GM23248 (cell line): ENCODE data around the gene JHY. TPM values are rescaled to one million over a fixed set of nuclear protein-coding genes. Genes with fewer than 3 reads are reported as not detected.

ENCODE experiments used
- DNase-seq: peaks from one replicate; pipeline ENCODE4 v3.0.0-alpha.2; 2015
- H2AFZ ChIP-seq: fragments of 200-600 bp; sonication (generic); 2 replicates; pipeline ENCODE4 v1.6.1; 2016; ENCODE audit warnings: antibody characterized with exemption
- H3F3A ChIP-seq: fragments of 200-600 bp; sonication (generic); 2 replicates; pipeline ENCODE4 v1.6.1; 2016; ENCODE audit warnings: mild to moderate bottlenecking, antibody characterized with exemption, mixed run types; ENCODE audit not compliant: insufficient read depth
- H3K27ac ChIP-seq: fragments of 200-600 bp; sonication (generic); 2 replicates; pipeline ENCODE4 v1.5.1; 2016; ENCODE audit warnings: mild to moderate bottlenecking
- H3K27me3 ChIP-seq: fragments of 200-600 bp; sonication (generic); replicated peaks from 2 replicates; pipeline ENCODE4 v1.6.1; 2016; ENCODE audit warnings: mild to moderate bottlenecking; ENCODE audit not compliant: insufficient read depth
- H3K36me3 ChIP-seq: fragments of 200-600 bp; sonication (generic); 2 replicates; pipeline ENCODE4 v1.6.1; 2016; ENCODE audit warnings: low read depth, mild to moderate bottlenecking
- H3K4me1 ChIP-seq: fragments of 200-600 bp; sonication (generic); 2 replicates; pipeline ENCODE4 v1.6.1; 2016; ENCODE audit warnings: mild to moderate bottlenecking; ENCODE audit not compliant: insufficient read depth
- H3K4me2 ChIP-seq: fragments of 200-600 bp; sonication (generic); one replicate; pipeline ENCODE4 v1.6.1; 2016; ENCODE audit warnings: mild to moderate bottlenecking; ENCODE audit not compliant: unreplicated experiment
- H3K4me3 ChIP-seq: fragments of 200-600 bp; sonication (generic); 2 replicates; pipeline ENCODE4 v1.5.1; 2016; ENCODE audit warnings: mild to moderate bottlenecking
- H3K79me2 ChIP-seq: fragments of 200-600 bp; sonication (generic); 2 replicates; pipeline ENCODE4 v1.6.1; 2016; ENCODE audit warnings: mild to moderate bottlenecking; ENCODE audit not compliant: insufficient read depth
- H3K9ac ChIP-seq: fragments of 200-600 bp; sonication (generic); 2 replicates; pipeline ENCODE4 v1.6.1; 2016; ENCODE audit warnings: mild to moderate bottlenecking
- H3K9me2 ChIP-seq: fragments of 200-600 bp; sonication (generic); 2 replicates; pipeline ENCODE4 v1.6.1; 2016; ENCODE audit warnings: mixed run types, mild to moderate bottlenecking, moderate library complexity; ENCODE audit not compliant: insufficient read depth
- H3K9me3 ChIP-seq: fragments of 200-600 bp; sonication (generic); one replicate; pipeline ENCODE4 v1.6.1; 2017; ENCODE audit warnings: low read depth
- H4K20me1 ChIP-seq: fragments of 200-600 bp; sonication (generic); 2 replicates; pipeline ENCODE4 v1.6.0; 2016; ENCODE audit not compliant: insufficient read depth
- EZH2 ChIP-seq: fragments of 200-600 bp; sonication (generic); IDR thresholded peaks from 2 replicates; pipeline ENCODE4 v1.6.1; 2018; ENCODE audit warnings: antibody characterized with exemption, mild to moderate bottlenecking; ENCODE audit not compliant: insufficient read depth, poor library complexity, severe bottlenecking
- EZH2phosphoT487 ChIP-seq: fragments of 200-600 bp; sonication (generic); IDR thresholded peaks from 2 replicates; pipeline ENCODE4 v1.6.1; 2018; ENCODE audit warnings: antibody characterized with exemption, moderate library complexity, mild to moderate bottlenecking, low read depth; ENCODE audit not compliant: insufficient read depth
- WGBS, 2 experiments: methylation state at CpG; one replicate each; pipeline ENCODE4 v1.1.6; 2015 to 2017; ENCODE audit warnings: low lambda C conversion rate in 2 of 2, low coverage in 1 of 2; ENCODE audit errors: missing lambda C conversion rate in 2 of 2; 5-methylcytosine and 5-hydroxymethylcytosine counted together
- in situ Hi-C: fragments of 300-500 bp; cut with MboI; formaldehyde crosslinking; loops from 2 replicates; pipeline ENCODE4 v1.15.0; 2020
- polyA plus RNA-seq: library from polyadenylated mRNA; unstranded; fragments of >200 nt; fragmentation: Nextera tagmentation; extraction: Ambion mirVana; gene quantifications from 2 replicates; pipeline ENCODE4 v1.2.1, GENCODE V29; 2016
- total RNA-seq: library from RNA; depleted of rRNA; stranded (reverse); fragments of >200 nt; shearing (Covaris generic); gene quantifications from 2 replicates; pipeline ENCODE4 v1.2.3, GENCODE V29; 2014

The JHY gene
- total and polyA plus RNA-seq, 2 experiments from 2014 or later, result 5.1 to 5.3 TPM

- H3F3A ChIP-seq, result no peaks in the 10 kb centered on the region
- in situ Hi-C loops, result no loop called here
Observed at GRCh38 chr11:122910775-122911174, 28.2 kb downstream of the JHY start.

GRCh38 chr11:122917311-122917710 lies 34.8 kb downstream of the JHY start:
- H3K4me3 ChIP-seq, result no peak overlapping the region
- no peak overlapping the region for H2AFZ ChIP-seq
- H3K36me3 ChIP-seq, result no peaks in the 10 kb centered on the region
- H3K9me3 ChIP-seq, result no peaks in the 10 kb centered on the region
- no peaks in the 10 kb centered on the region for H3K4me1 ChIP-seq
- in situ Hi-C loops, result no loop called here
- DNase-seq, result peak; percentile 70
- TF ChIP-seq EZH2 (no peak), EZH2phosphoT487 (no peak)
- H3K9me2 ChIP-seq, result no peaks in the 10 kb centered on the region
- 0 out of 2 replicates have a peak, but pooled peaks cover 2% of the 10 kb centered on the region for H4K20me1 ChIP-seq
- no peak overlapping the region for H3K4me2 ChIP-seq
- whole genome bisulfite sequencing, 2 experiments, result 60 to 79% methylated on average over 1 of the region's 1 CpG
- no peak overlapping the region for H3K27ac ChIP-seq
- no peaks in the 10 kb centered on the region for H3K79me2 ChIP-seq
- peaks cover 4% of the 10 kb centered on the region; the same call in 1 of the 2 replicates for H3F3A ChIP-seq
- H3K27me3 ChIP-seq, result no peaks in the 10 kb centered on the region
- no peak overlapping the region for H3K9ac ChIP-seq

More at GRCh38 chr11:122910775-122911174, 28.2 kb downstream of the JHY start:
- DNase-seq, result peak; percentile 51
- 74 to 82% methylated on average over 4 of the region's 4 CpGs for WGBS, 2 experiments
- H3K4me3 ChIP-seq, result no peak overlapping the region
- H3K79me2 ChIP-seq, result no peaks in the 10 kb centered on the region
- H3K27ac ChIP-seq, result no peak overlapping the region
- H4K20me1 ChIP-seq, result 0 out of 2 replicates have a peak, but pooled peaks cover 2% of the 10 kb centered on the region
- no peak overlapping the region for H3K9ac ChIP-seq
- H3K4me2 ChIP-seq, result no peak overlapping the region
- H3K36me3 ChIP-seq, result no peaks in the 10 kb centered on the region
- 0 out of 2 replicates have a peak, but pooled peaks cover 4% of the 10 kb centered on the region for H3K4me1 ChIP-seq
- no peaks in the 10 kb centered on the region for H3K9me3 ChIP-seq
- no peaks in the 10 kb centered on the region for H3K9me2 ChIP-seq
- TF ChIP-seq EZH2phosphoT487, result no peak
- no peak for TF ChIP-seq EZH2
- no peak overlapping the region for H2AFZ ChIP-seq
- no peaks in the 10 kb centered on the region for H3K27me3 ChIP-seq

GRCh38 chr11:122918734-122919133 lies 36.2 kb downstream of the JHY start:
- no peaks in the 10 kb centered on the region for H3K9me2 ChIP-seq
- H2AFZ ChIP-seq, result no peak overlapping the region
- peaks cover 4% of the 10 kb centered on the region; the same call in 1 of the 2 replicates for H3F3A ChIP-seq
- H3K9me3 ChIP-seq, result no peaks in the 10 kb centered on the region
- H3K79me2 ChIP-seq, result no peaks in the 10 kb centered on the region
- H3K36me3 ChIP-seq, result no peaks in the 10 kb centered on the region
- no peaks in the 10 kb centered on the region for H3K4me1 ChIP-seq
- no peaks in the 10 kb centered on the region for H3K27me3 ChIP-seq
- TF ChIP-seq EZH2phosphoT487 (no peak), EZH2 (no peak)
- no peak overlapping the region for H3K9ac ChIP-seq
- WGBS, 2 experiments, result 95% methylated on average over 7 of the region's 7 CpGs
- H3K4me3 ChIP-seq, result no peak overlapping the region
- DNase-seq, result no peak
- H3K27ac ChIP-seq, result no peak overlapping the region
- 0 out of 2 replicates have a peak, but pooled peaks cover under 1% of the 10 kb centered on the region for H4K20me1 ChIP-seq
- H3K4me2 ChIP-seq, result no peak overlapping the region
- in situ Hi-C loops, result no loop called here

GRCh38 chr11:122920579-122920978 lies 38.0 kb downstream of the JHY start:
- H3K9ac ChIP-seq, result no peak overlapping the region
- H3K79me2 ChIP-seq, result no peaks in the 10 kb centered on the region
- H3K4me2 ChIP-seq, result no peak overlapping the region
- no peaks in the 10 kb centered on the region for H3K27me3 ChIP-seq
- no peaks in the 10 kb centered on the region for H3K4me1 ChIP-seq
- H3K9me2 ChIP-seq, result no peaks in the 10 kb centered on the region
- H2AFZ ChIP-seq, result no peak overlapping the region
- 97 to 98% methylated on average over 5 of the region's 5 CpGs for WGBS, 2 experiments
- H3K4me3 ChIP-seq, result no peak overlapping the region
- no peak for DNase-seq
- no peak overlapping the region for H3K27ac ChIP-seq
- no peak for TF ChIP-seq EZH2phosphoT487
- no peak for TF ChIP-seq EZH2
- no peaks in the 10 kb centered on the region; the same call in 1 of the 2 replicates for H4K20me1 ChIP-seq
- H3F3A ChIP-seq, result peaks cover 4% of the 10 kb centered on the region; the same call in 1 of the 2 replicates
- H3K36me3 ChIP-seq, result no peaks in the 10 kb centered on the region
- in situ Hi-C loops, result no loop called here
- H3K9me3 ChIP-seq, result no peaks in the 10 kb centered on the region
